Muscle of arm (tissue), 12 donors: Measurements from ENCODE around the gene FBXW2. TPM values are rescaled to one million over a fixed set of nuclear protein-coding genes. Genes with fewer than 3 reads are reported as not detected.

Experiments used
- DNase-seq: peaks from one replicate; pipeline ENCODE4 v3.0.0-alpha.2; 2013
- polyA plus RNA-seq, 12 donors: library from polyadenylated mRNA; unstranded; fragments of 120-200 nt; gene quantifications; one replicate each; pipeline ENCODE4 v1.2.1, GENCODE V29; 2013; ENCODE audit not compliant: insufficient read length in 12 of 12

The FBXW2 gene
- polyA plus RNA-seq, 12 donors = 22.4 to 44.3 (median 35.4) TPM; not detected in 1

- no peak for DNase-seq
These were observed 76.0 kb downstream of the FBXW2 start for GRCh38 chr9:120717176-120717575.

- DNase-seq = no peak
These were observed 76.7 kb downstream of the FBXW2 start for GRCh38 chr9:120716483-120716882.

GRCh38 chr9:120715389-120715924 lies 77.8 kb downstream of the FBXW2 start:
- peak; percentile 38 for DNase-seq

GRCh38 chr9:120714846-120715388 lies 78.3 kb downstream of the FBXW2 start:
- no peak for DNase-seq

GRCh38 chr9:120714088-120714845 lies 78.9 kb downstream of the FBXW2 start, which contains the start of gene MEGF9:
TSS of gene MEGF9 (minus strand) at chr9:120714470. CDS start at chr9:120714358, 112 bp downstream.
- DNase-seq = peak; percentile 97

- no peak for DNase-seq
These were observed 79.7 kb downstream of the FBXW2 start for GRCh38 chr9:120713257-120714087.

GRCh38 chr9:120712539-120713031 lies 80.6 kb downstream of the FBXW2 start:
- no peak for DNase-seq

GRCh38 chr9:120711841-120712538 lies 81.2 kb downstream of the FBXW2 start:
- DNase-seq = no peak

- DNase-seq = no peak
These were observed 81.9 kb downstream of the FBXW2 start for GRCh38 chr9:120711354-120711753.

- no peak for DNase-seq
These were observed 82.9 kb downstream of the FBXW2 start for GRCh38 chr9:120710110-120710981.

- no peak for DNase-seq
These were observed 84.5 kb downstream of the FBXW2 start for GRCh38 chr9:120708526-120709224.

GRCh38 chr9:120707170-120707569 lies 86.0 kb downstream of the FBXW2 start:
- DNase-seq = no peak

Other genes starting within 250 kb of the FBXW2 start
- gene CDK5RAP2, start 213.2 kb downstream of the FBXW2 start, polyA plus RNA-seq = 10 to 100 TPM in 11 of 12 donors, not detected in 1; 29.7 to 60.3 (median 49.3) TPM
- gene MEGF9, start 78.9 kb downstream of the FBXW2 start, polyA plus RNA-seq = 10 to 100 TPM in 3 of 12 donors, 1 to 10 TPM in 8, not detected in 1; 6.5 to 16.9 (median 8.0) TPM
- 10 to 100 TPM in 11 of 12 donors, not detected in 1; 19.9 to 35.6 (median 25.6) TPM for gene PSMD5, start 49.5 kb upstream of the FBXW2 start, polyA plus RNA-seq
- 10 to 100 TPM in 11 of 12 donors, not detected in 1; 30.2 to 60.8 (median 36.6) TPM for gene PHF19, start 83.8 kb upstream of the FBXW2 start, polyA plus RNA-seq
- gene TRAF1, start 133.4 kb upstream of the FBXW2 start, polyA plus RNA-seq = 1 to 10 TPM in 11 of 12 donors, not detected in 1; 2.8 to 7.3 (median 4.0) TPM